GM12878 (cell line): ENCODE data around the gene DNHD1. TPM values are rescaled to one million over a fixed set of nuclear protein-coding genes. Genes with fewer than 3 reads are reported as not detected.

ENCODE experiments used
- ASH2L ChIP-seq: fragments of 300-600, 200-600 bp; sonication (generic); IDR thresholded peaks from 2 replicates; pipeline ENCODE4 v1.6.1; 2017; ENCODE audit warnings: low read depth, mild to moderate bottlenecking, borderline replicate concordance
- CREB1 ChIP-seq: IDR thresholded peaks from 2 replicates; pipeline ENCODE4 v1.6.1; 2012; ENCODE audit warnings: low read depth, mild to moderate bottlenecking, inconsistent platforms
- DPF2 ChIP-seq: fragments of 450-650 bp; IDR thresholded peaks from 2 replicates; pipeline ENCODE4 v1.6.1; 2017; ENCODE audit warnings: mild to moderate bottlenecking
- EGR1 ChIP-seq, 2 experiments: IDR thresholded peaks; 1 replicate in 1 of 2; 2 replicates in 1 of 2; pipeline ENCODE4 v1.6.1; 2011 to 2012; ENCODE audit warnings: low read depth in 2 of 2, low read length in 2 of 2, borderline replicate concordance in 1 of 2, mild to moderate bottlenecking in 1 of 2, moderate library complexity in 1 of 2
- HDAC6 ChIP-seq: fragments of 200-600 bp; sonication (generic); IDR thresholded peaks from one replicate; pipeline ENCODE4 v1.8.0; 2017; ENCODE audit warnings: antibody characterized with exemption; ENCODE audit not compliant: unreplicated experiment
- IRF3 ChIP-seq: fragments of 450-650 bp; IDR thresholded peaks from 2 replicates; pipeline ENCODE4 v1.6.1; 2014; ENCODE audit warnings: mild to moderate bottlenecking
- NBN ChIP-seq: fragments of 450-650 bp; IDR thresholded peaks from 2 replicates; pipeline ENCODE4 v1.6.1; 2016
- NR2C2 ChIP-seq: IDR thresholded peaks from 2 replicates; pipeline ENCODE4 v1.6.1; 2011; ENCODE audit warnings: borderline replicate concordance, low read depth; ENCODE audit not compliant: control insufficient read depth, insufficient read length
- POLR2A ChIP-seq: IDR thresholded peaks from 2 replicates; pipeline ENCODE4 v1.6.1; 2011; ENCODE audit warnings: low read depth, mild to moderate bottlenecking, low read length
- RELA ChIP-seq: fragments of 450-650 bp; IDR thresholded peaks from 2 replicates; pipeline ENCODE4 v1.8.0; 2014; ENCODE audit warnings: borderline replicate concordance; ENCODE audit not compliant: partially characterized antibody
- WRNIP1 ChIP-seq: IDR thresholded peaks from 2 replicates; pipeline ENCODE4 v1.6.1; 2011; ENCODE audit warnings: low read depth, low read length, improper control_type of control experiment, borderline replicate concordance
- ZBTB4 ChIP-seq: fragments of 450-650 bp; formaldehyde crosslinking; IDR thresholded peaks from 2 replicates; pipeline ENCODE4 v1.4.0; 2022; ENCODE audit warnings: mild to moderate bottlenecking, moderate library complexity
- ZNF274 ChIP-seq: IDR thresholded peaks from one replicate; pipeline ENCODE4 v1.8.0; 2011; ENCODE audit not compliant: insufficient read length, insufficient read depth
- polyA plus RNA-seq, 11 experiments: library from polyadenylated mRNA; depleted of rRNA in 4 of 11; unstranded in 6 of 11; stranded (reverse) in 5 of 11; fragments of >200 nt; fragmentation: Nextera tagmentation in 4 of 11; fragmentation: Illumina TruSeq in 1 of 11; extraction: Ambion mirVana in 4 of 11; extraction: Trizol in 1 of 11; gene quantifications; 1 replicate in 1 of 11; 2 replicates in 10 of 11; pipeline versions ENCODE4 v1.2.1 to v1.2.3, GENCODE V29; 2011 to 2016; ENCODE audit warnings: inconsistent platforms in 2 of 11, missing spikeins in 2 of 11, low read depth in 1 of 11
- total RNA-seq, 4 experiments: library from RNA; depleted of rRNA in 3 of 4; stranded (reverse); fragments of >200 nt in 3 of 4; fragmentation: Illumina TruSeq in 1 of 4; extraction: Trizol in 1 of 4; gene quantifications; 2 replicates each; pipeline versions ENCODE4 v1.2.1 to v1.2.3, GENCODE V29; 2013 to 2021
- TF ChIP-seq, protein P1 (sequence below): fragments of 450-650 bp; IDR thresholded peaks from 2 replicates; pipeline ENCODE4 v1.6.1; 2016; ENCODE audit warnings: mild to moderate bottlenecking, moderate library complexity, borderline replicate concordance
- TF ChIP-seq, protein P2 (sequence below): IDR thresholded peaks from 2 replicates; pipeline ENCODE4 v1.6.1; 2011; ENCODE audit warnings: mild to moderate bottlenecking, low read depth, low read length, moderate library complexity; ENCODE audit not compliant: insufficient replicate concordance
- TF ChIP-seq, protein P3 (sequence below): fragments of 450-650 bp; IDR thresholded peaks from 2 replicates; pipeline ENCODE4 v1.6.1; 2017; ENCODE audit warnings: low read depth, mild to moderate bottlenecking, moderate library complexity

DNHD1 gene
- total and polyA plus RNA-seq, 10 of the 15 experiments (the other 5 are each of a cell fraction or from before 2014, with no cell fraction given): 0.99 to 16.9 (median 8.6) TPM

DNA sequence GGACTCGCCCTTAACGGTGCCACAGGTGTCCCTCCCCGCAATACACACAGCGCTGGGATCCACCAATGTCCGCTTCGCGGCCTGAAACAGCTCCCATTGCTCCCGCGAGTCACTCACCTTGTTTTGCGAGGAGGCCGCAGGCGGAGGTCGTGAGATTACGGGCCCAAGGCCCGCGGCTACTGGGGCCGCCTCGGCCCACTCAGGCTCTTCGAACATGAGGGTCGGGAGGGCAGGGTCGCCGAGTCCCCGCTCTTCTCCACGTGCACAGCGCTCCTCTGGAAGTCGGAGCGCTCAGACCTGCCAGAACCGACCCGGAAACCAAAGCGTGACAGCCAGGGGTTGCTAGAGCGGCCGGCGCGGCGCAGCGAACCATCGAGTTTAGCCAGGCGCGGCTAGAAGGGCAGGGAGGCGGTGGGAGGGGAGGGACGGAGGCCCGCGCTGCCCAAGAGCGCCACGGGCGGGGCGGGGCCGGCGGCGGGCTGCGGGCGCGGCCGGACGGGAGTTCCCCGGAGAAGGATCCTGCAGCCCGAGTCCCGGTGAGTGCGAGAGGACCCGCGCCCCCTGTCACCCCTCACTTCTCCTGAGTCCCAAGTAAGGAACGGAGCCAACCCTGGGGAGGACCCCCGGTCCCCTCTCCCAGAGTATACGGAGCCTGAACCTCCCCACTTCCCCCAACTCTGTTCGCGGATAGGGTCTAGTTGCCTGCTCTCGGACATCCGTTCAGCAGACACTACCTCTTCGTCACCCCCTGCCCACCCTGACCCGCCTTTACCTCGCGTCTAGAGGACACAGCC, 106.4 kb downstream of the DNHD1 start, which contains the start of the genes ILK and RRP8 (continued):
- TF ChIP-seq ZNF274 (no peak), NR2C2 (no peak), NBN (no peak), DPF2 (no peak; the same call in none of the 2 replicates), ASH2L (peak; percentile 42; the same call in 1 of the 2 replicates), IRF3 (no peak), POLR2A (peak; percentile 94), HDAC6 (no peak), RELA (peak; percentile 74), CREB1 (peak; percentile 68), WRNIP1 (no peak), EGR1 (IDR thresholded peaks at IDR 0.05; ENCODE audit: borderline replicate concordance in 1 of 2, low read depth in 2 of 2, low read length in 2 of 2) (peak in 1 of 2 experiments; percentile 90; a peak in 2 of 3 replicates), ZBTB4 (CRISPR knock-in tag) (no peak)
- TF ChIP-seq, protein P1, sequence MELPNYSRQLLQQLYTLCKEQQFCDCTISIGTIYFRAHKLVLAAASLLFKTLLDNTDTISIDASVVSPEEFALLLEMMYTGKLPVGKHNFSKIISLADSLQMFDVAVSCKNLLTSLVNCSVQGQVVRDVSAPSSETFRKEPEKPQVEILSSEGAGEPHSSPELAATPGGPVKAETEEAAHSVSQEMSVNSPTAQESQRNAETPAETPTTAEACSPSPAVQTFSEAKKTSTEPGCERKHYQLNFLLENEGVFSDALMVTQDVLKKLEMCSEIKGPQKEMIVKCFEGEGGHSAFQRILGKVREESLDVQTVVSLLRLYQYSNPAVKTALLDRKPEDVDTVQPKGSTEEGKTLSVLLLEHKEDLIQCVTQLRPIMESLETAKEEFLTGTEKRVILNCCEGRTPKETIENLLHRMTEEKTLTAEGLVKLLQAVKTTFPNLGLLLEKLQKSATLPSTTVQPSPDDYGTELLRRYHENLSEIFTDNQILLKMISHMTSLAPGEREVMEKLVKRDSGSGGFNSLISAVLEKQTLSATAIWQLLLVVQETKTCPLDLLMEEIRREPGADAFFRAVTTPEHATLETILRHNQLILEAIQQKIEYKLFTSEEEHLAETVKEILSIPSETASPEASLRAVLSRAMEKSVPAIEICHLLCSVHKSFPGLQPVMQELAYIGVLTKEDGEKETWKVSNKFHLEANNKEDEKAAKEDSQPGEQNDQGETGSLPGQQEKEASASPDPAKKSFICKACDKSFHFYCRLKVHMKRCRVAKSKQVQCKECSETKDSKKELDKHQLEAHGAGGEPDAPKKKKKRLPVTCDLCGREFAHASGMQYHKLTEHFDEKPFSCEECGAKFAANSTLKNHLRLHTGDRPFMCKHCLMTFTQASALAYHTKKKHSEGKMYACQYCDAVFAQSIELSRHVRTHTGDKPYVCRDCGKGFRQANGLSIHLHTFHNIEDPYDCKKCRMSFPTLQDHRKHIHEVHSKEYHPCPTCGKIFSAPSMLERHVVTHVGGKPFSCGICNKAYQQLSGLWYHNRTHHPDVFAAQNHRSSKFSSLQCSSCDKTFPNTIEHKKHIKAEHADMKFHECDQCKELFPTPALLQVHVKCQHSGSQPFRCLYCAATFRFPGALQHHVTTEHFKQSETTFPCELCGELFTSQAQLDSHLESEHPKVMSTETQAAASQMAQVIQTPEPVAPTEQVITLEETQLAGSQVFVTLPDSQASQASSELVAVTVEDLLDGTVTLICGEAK: peak; percentile 61; the same call in 1 of the 2 replicates
- TF ChIP-seq, protein P2, sequence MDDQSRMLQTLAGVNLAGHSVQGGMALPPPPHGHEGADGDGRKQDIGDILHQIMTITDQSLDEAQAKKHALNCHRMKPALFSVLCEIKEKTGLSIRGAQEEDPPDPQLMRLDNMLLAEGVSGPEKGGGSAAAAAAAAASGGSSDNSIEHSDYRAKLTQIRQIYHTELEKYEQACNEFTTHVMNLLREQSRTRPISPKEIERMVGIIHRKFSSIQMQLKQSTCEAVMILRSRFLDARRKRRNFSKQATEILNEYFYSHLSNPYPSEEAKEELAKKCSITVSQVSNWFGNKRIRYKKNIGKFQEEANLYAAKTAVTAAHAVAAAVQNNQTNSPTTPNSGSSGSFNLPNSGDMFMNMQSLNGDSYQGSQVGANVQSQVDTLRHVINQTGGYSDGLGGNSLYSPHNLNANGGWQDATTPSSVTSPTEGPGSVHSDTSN: peak; percentile 29
- TF ChIP-seq, protein P3, sequence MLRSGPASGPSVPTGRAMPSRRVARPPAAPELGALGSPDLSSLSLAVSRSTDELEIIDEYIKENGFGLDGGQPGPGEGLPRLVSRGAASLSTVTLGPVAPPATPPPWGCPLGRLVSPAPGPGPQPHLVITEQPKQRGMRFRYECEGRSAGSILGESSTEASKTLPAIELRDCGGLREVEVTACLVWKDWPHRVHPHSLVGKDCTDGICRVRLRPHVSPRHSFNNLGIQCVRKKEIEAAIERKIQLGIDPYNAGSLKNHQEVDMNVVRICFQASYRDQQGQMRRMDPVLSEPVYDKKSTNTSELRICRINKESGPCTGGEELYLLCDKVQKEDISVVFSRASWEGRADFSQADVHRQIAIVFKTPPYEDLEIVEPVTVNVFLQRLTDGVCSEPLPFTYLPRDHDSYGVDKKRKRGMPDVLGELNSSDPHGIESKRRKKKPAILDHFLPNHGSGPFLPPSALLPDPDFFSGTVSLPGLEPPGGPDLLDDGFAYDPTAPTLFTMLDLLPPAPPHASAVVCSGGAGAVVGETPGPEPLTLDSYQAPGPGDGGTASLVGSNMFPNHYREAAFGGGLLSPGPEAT: peak; percentile 68
